Progenitor cell of endocrine pancreas (in vitro differentiated cells): ENCODE results near the gene PPP1R1C. TPM values are rescaled to one million over a fixed set of nuclear protein-coding genes. Genes with fewer than 3 reads are reported as not detected.
A peak's percentile ranks its signal among the peaks of the same experiment; 100 is the strongest.
"Not testable (repeated sequence)": the region's sequence is repeated elsewhere in the genome, so short reads cannot be mapped to it uniquely, and the experiment has no call there.

ENCODE experiments used
- DNase-seq: peaks from one replicate; pipeline ENCODE4 v3.0.0; 2021; ENCODE audit warnings: low spot score; ENCODE audit not compliant: unreplicated experiment
- H3K27ac Mint-ChIP-seq: 2 replicates; pipeline ENCODE4 v1.8.0; 2021; ENCODE audit warnings: mild to moderate bottlenecking, moderate library complexity, mixed read lengths
- H3K27me3 Mint-ChIP-seq: 2 replicates; pipeline ENCODE4 v1.8.0; 2021; ENCODE audit warnings: mixed read lengths
- H3K36me3 Mint-ChIP-seq: 2 replicates; pipeline ENCODE4 v1.8.0; 2022; ENCODE audit warnings: mixed read lengths; ENCODE audit not compliant: insufficient read depth
- H3K4me1 Mint-ChIP-seq: 2 replicates; pipeline ENCODE4 v1.8.0; 2021; ENCODE audit warnings: low read depth, mixed read lengths
- H3K4me3 Mint-ChIP-seq: 2 replicates; pipeline ENCODE4 v1.8.0; 2021; ENCODE audit warnings: low read depth, mild to moderate bottlenecking, moderate library complexity, mixed read lengths
- H3K9me3 Mint-ChIP-seq: 2 replicates; pipeline ENCODE4 v1.8.0; 2021; ENCODE audit warnings: low read depth, mixed read lengths
- total RNA-seq: library from RNA; stranded (reverse); gene quantifications from 2 replicates; pipeline ENCODE4 v1.2.1, GENCODE V29; 2021
- TF ChIP-seq, protein P1 (sequence below): fragments of 200-600 bp; sonication (generic); IDR thresholded peaks from one replicate; pipeline ENCODE4 v1.5.0; 2021; ENCODE audit warnings: antibody characterized with exemption, mild to moderate bottlenecking; ENCODE audit not compliant: unreplicated experiment

Gene PPP1R1C
- total RNA-seq, 1 donor from 2014 or later: 5.6 TPM

DNA sequence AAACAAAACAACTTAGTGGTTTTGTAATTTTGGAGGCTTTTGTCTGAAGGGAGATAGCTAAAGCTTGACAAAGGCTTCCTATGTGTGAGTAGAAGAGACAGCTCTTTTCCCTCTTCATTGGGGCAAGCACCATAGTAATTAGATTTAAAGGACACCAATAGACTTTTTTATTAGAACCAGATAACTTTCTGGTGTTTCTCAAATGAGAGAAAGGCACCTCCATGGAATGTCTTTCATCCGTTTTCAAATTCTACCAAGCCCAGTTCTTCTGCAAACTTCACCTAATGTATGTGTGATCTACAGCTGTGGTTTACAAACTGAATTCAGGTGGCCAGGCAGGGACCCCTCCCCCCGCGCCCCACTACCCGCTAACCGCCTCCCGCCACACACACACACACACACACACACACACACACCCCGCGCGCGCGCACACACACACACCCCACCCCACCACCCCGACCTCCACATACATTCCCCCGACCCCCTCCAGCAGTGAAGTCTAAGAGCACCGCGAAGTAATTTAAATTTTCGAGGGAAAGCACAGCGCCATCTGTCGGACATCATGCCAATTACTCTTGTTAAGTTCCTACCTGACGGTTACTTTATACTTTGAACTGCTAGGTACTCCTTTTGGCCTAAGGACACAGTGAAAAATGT is 31.6 kb upstream of the PPP1R1C start:
- peak overlapping the region; percentile 33 for H3K27ac Mint-ChIP-seq

DNA sequence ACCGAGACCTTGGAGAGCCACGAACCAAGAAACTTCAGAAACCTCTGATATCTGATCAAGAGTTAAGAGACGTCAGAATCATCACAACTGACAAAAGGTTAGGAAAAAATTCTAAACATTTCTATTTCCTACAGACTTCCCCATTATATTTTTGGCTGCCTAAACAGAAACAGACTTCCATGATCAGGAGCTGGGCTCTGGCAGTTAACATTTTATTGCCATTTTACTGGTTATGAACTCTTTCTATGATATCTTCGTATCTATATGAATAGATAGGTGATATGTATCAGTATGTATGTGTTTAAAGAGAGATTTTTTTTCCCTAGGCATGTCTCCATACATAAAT is 31.1 kb upstream of the PPP1R1C start:
- Mint-ChIP-seq H3K4me3 (peak overlapping the region; percentile 67), H3K36me3 (no peaks in the 10 kb centered on the region), H3K4me1 (peaks cover 6% of the 10 kb centered on the region), H3K9me3 (peaks cover 2% of the 10 kb centered on the region), H3K27me3 (no peaks in the 10 kb centered on the region), H3K27ac (no peak overlapping the region)
- no peak for DNase-seq
- TF ChIP-seq, protein P1, sequence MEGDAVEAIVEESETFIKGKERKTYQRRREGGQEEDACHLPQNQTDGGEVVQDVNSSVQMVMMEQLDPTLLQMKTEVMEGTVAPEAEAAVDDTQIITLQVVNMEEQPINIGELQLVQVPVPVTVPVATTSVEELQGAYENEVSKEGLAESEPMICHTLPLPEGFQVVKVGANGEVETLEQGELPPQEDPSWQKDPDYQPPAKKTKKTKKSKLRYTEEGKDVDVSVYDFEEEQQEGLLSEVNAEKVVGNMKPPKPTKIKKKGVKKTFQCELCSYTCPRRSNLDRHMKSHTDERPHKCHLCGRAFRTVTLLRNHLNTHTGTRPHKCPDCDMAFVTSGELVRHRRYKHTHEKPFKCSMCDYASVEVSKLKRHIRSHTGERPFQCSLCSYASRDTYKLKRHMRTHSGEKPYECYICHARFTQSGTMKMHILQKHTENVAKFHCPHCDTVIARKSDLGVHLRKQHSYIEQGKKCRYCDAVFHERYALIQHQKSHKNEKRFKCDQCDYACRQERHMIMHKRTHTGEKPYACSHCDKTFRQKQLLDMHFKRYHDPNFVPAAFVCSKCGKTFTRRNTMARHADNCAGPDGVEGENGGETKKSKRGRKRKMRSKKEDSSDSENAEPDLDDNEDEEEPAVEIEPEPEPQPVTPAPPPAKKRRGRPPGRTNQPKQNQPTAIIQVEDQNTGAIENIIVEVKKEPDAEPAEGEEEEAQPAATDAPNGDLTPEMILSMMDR: no peak

More for the DNA sequence above, 31.6 kb upstream of the PPP1R1C start:
- TF ChIP-seq, protein P1: peak; percentile 68
- Mint-ChIP-seq H3K4me1 (peaks cover 6% of the 10 kb centered on the region), H3K4me3 (peak overlapping the region; percentile 67), H3K27me3 (no peaks in the 10 kb centered on the region), H3K36me3 (no peaks in the 10 kb centered on the region), H3K9me3 (peaks cover 2% of the 10 kb centered on the region)
- peak; percentile 58 for DNase-seq

DNA sequence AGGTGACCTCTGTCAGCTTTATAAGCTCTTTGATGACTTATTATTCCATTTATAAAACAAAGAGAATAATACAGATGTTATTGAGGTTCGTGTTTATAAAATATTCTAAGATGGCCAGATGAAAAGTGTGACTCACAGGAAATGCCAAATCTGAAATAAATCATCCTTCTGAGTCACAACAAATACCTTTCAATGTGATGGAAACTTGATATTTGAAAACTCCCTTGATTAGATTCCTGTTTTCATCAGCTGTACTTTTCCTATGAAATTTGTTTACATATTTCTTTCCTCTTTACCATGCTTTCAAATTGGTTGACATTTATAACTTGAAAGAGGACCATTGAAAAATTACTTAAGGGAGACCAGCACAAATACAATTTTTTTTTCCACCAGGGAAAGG is 30.6 kb upstream of the PPP1R1C start:
- TF ChIP-seq, protein P1: no peak
- no peak overlapping the region for H3K27ac Mint-ChIP-seq
- H3K36me3 Mint-ChIP-seq: no peaks in the 10 kb centered on the region
- peaks cover 6% of the 10 kb centered on the region for H3K4me1 Mint-ChIP-seq
- H3K4me3 Mint-ChIP-seq: no peak overlapping the region
- H3K9me3 Mint-ChIP-seq: peaks cover 2% of the 10 kb centered on the region
- no peaks in the 10 kb centered on the region for H3K27me3 Mint-ChIP-seq
- no peak for DNase-seq

DNA sequence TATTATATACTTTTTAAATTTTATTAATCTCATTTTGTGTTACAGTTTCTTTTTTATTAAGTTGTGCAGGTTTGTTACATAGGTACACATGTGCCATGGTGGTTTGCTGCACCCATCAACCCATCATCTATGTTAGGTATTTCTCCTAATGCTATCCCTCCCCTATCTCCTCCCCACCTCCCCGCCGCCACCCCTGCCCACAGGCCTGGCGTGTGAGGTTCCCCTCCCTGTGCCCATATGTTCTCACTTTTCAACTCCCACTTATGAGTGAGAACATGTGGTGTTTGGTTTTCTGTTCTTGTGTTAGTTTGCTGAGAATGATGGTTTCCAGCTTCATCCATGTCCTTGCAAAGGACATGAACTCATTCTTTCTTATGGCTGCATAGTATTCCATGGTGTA is 29.8 kb upstream of the PPP1R1C start:
- not testable (repeated sequence) for H3K36me3 Mint-ChIP-seq, H3K9me3 Mint-ChIP-seq, H3K27me3 Mint-ChIP-seq, DNase-seq, H3K27ac Mint-ChIP-seq, H3K4me3 Mint-ChIP-seq, H3K4me1 Mint-ChIP-seq

DNA sequence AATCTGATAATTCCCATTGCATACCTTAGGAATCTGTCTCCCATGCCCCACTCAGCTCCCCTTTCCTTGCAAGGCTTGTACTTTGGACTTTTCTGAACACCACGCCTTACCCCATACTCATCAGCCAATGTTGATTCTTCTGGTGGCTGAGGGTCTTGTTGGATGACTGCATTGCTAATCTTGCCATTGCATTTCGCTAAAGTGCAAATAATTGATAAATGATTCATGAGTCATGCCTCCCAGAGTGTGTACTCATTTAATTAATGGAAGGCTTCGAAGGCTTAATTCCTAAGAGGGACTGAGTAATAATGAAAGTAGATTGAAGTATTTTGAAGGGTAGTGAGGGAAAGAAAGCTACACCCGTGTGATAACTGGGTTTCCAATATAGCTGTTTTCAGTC is 28.0 kb upstream of the PPP1R1C start:
- Mint-ChIP-seq H3K4me1 (peaks cover 6% of the 10 kb centered on the region), H3K4me3 (no peak overlapping the region)

DNA sequence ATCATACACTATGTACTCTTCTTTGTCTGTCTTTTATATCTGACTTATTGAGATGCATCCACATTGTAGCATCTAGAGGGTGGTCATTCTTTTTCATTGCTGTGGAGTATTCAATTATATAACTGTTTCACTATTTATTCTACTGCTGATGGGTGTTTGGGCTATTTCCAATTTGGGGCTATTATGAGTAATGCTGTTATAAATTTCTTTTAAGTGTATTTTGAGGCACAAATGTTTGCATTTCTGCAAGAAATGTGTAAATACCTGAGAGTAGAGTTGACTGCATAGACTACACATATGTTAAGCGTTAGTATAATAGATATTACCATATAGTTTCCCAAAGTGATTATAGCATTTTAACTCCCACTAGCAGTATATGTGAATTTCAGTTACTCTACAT is 26.9 kb upstream of the PPP1R1C start:
- no peaks in the 10 kb centered on the region for H3K36me3 Mint-ChIP-seq
- H3K27ac Mint-ChIP-seq: no peak overlapping the region
- H3K4me1 Mint-ChIP-seq: peaks cover 6% of the 10 kb centered on the region
- no peaks in the 10 kb centered on the region for H3K27me3 Mint-ChIP-seq
- DNase-seq: no peak
- TF ChIP-seq, protein P1: no peak
- H3K4me3 Mint-ChIP-seq: no peak overlapping the region
- H3K9me3 Mint-ChIP-seq: peaks cover 2% of the 10 kb centered on the region

More for the DNA sequence above, 28.0 kb upstream of the PPP1R1C start:
- TF ChIP-seq, protein P1: no peak
- Mint-ChIP-seq H3K36me3 (no peaks in the 10 kb centered on the region), H3K27me3 (no peaks in the 10 kb centered on the region), H3K27ac (no peak overlapping the region), H3K9me3 (peaks cover 2% of the 10 kb centered on the region)
- DNase-seq: no peak
